GM12878 (cell line): ENCODE results near the gene XIRP1. TPM values are rescaled to one million over a fixed set of nuclear protein-coding genes. Genes with fewer than 3 reads are reported as not detected.

Experiments used
- CBFB ChIP-seq: IDR thresholded peaks from 2 replicates; pipeline ENCODE4 v1.6.1; 2016; ENCODE audit warnings: antibody characterized with exemption, low read depth
- MEF2A ChIP-seq: IDR thresholded peaks from 2 replicates; pipeline ENCODE4 v1.6.1; 2011; ENCODE audit warnings: low read depth, mild to moderate bottlenecking, low read length, moderate library complexity; ENCODE audit not compliant: insufficient read depth
- SMARCA5 ChIP-seq: fragments of 450-650 bp; IDR thresholded peaks from 2 replicates; pipeline ENCODE4 v1.6.1; 2017; ENCODE audit warnings: mild to moderate bottlenecking
- SUZ12 ChIP-seq: fragments of 200-600 bp; sonication (generic); IDR thresholded peaks from one replicate; pipeline ENCODE4 v1.6.1; 2018; ENCODE audit warnings: antibody characterized with exemption, mild to moderate bottlenecking; ENCODE audit not compliant: unreplicated experiment
- polyA plus RNA-seq, 11 experiments: library from polyadenylated mRNA; depleted of rRNA in 4 of 11; unstranded in 6 of 11; stranded (reverse) in 5 of 11; fragments of >200 nt; fragmentation: Nextera tagmentation in 4 of 11; fragmentation: Illumina TruSeq in 1 of 11; extraction: Ambion mirVana in 4 of 11; extraction: Trizol in 1 of 11; gene quantifications; 1 replicate in 1 of 11; 2 replicates in 10 of 11; pipeline versions ENCODE4 v1.2.1 to v1.2.3, GENCODE V29; 2011 to 2016; ENCODE audit warnings: inconsistent platforms in 2 of 11, missing spikeins in 2 of 11, low read depth in 1 of 11
- total RNA-seq, 4 experiments: library from RNA; depleted of rRNA in 3 of 4; stranded (reverse); fragments of >200 nt in 3 of 4; fragmentation: Illumina TruSeq in 1 of 4; extraction: Trizol in 1 of 4; gene quantifications; 2 replicates each; pipeline versions ENCODE4 v1.2.1 to v1.2.3, GENCODE V29; 2013 to 2021
- TF ChIP-seq, protein P1 (sequence below): fragments of 450-650 bp; formaldehyde crosslinking; IDR thresholded peaks from 2 replicates; pipeline ENCODE4 v1.4.0; 2020; ENCODE audit warnings: mild to moderate bottlenecking, moderate library complexity
- TF ChIP-seq, protein P2 (sequence below): IDR thresholded peaks from 2 replicates; pipeline ENCODE4 v1.6.1; 2011; ENCODE audit warnings: low read depth, mild to moderate bottlenecking, low read length, moderate library complexity, borderline replicate concordance; ENCODE audit errors: extremely low read depth

The XIRP1 gene
- total and polyA plus RNA-seq, 10 of the 15 experiments (the other 5 are each of a cell fraction or from before 2014, with no cell fraction given), result 0.03 to 0.38 (median 0.08) TPM; not detected in 1

DNA sequence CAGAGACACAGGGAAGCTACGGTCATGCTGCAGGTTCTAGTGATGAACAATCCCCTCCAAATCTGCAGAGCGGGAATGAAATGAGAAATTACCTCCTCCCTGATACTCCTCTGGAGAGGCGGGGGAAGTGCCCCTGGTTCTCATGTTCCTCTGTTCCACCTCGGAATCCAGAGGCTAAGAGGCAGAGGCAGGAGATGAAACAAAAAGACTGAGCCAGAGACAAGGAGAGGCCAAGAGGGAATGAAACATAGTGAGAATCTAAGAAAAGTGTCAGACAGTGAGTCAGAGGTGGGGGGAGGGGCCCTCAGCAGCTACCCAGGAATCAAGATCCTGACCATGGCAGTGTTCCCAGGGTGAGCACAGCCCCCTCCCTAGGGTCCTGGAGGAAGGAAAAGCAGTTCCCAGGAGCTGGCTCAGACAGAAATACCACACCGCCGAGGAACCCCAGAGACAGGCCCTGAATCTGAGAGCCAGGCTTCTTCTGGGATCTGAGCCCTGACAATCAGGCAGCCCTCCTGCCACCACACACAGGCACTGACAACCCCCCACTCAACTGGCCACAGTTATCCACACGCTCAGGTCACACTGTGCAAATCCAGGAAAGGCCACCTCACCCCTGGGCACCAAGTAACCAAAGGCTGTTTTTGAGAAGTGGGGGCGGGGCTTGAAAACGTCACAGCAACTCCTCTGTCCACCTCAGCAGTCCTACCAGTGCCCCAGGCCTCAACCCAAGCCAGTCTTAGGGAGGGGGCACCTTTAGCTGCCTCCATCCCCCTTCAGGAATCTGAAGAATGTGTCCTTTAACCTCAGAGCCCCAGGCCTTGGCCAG is 41.4 kb downstream of the XIRP1 start (continued):
- TF ChIP-seq, protein P1, sequence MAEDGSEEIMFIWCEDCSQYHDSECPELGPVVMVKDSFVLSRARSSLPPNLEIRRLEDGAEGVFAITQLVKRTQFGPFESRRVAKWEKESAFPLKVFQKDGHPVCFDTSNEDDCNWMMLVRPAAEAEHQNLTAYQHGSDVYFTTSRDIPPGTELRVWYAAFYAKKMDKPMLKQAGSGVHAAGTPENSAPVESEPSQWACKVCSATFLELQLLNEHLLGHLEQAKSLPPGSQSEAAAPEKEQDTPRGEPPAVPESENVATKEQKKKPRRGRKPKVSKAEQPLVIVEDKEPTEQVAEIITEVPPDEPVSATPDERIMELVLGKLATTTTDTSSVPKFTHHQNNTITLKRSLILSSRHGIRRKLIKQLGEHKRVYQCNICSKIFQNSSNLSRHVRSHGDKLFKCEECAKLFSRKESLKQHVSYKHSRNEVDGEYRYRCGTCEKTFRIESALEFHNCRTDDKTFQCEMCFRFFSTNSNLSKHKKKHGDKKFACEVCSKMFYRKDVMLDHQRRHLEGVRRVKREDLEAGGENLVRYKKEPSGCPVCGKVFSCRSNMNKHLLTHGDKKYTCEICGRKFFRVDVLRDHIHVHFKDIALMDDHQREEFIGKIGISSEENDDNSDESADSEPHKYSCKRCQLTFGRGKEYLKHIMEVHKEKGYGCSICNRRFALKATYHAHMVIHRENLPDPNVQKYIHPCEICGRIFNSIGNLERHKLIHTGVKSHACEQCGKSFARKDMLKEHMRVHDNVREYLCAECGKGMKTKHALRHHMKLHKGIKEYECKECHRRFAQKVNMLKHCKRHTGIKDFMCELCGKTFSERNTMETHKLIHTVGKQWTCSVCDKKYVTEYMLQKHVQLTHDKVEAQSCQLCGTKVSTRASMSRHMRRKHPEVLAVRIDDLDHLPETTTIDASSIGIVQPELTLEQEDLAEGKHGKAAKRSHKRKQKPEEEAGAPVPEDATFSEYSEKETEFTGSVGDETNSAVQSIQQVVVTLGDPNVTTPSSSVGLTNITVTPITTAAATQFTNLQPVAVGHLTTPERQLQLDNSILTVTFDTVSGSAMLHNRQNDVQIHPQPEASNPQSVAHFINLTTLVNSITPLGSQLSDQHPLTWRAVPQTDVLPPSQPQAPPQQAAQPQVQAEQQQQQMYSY, result no peak
- TF ChIP-seq SMARCA5, result no peak
- TF ChIP-seq, protein P2, sequence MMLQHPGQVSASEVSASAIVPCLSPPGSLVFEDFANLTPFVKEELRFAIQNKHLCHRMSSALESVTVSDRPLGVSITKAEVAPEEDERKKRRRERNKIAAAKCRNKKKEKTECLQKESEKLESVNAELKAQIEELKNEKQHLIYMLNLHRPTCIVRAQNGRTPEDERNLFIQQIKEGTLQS, result no peak
- TF ChIP-seq SUZ12, result no peak
- no peak for TF ChIP-seq MEF2A
- no peak for TF ChIP-seq CBFB
